ENCODE measurements around the gene SPRED3. TPM values are rescaled to one million over a fixed set of nuclear protein-coding genes. Genes with fewer than 3 reads are reported as not detected.

Gene SPRED3
- total and polyA plus RNA-seq, 2 donors, result under 0.01 to 0.27 TPM

GRCh38 chr19:38429811-38430156, 41.3 kb downstream of the SPRED3 start:
- 98% methylated on average over 2 of the region's 2 CpGs for WGBS
- Histone ChIP-seq H3K9me3 (ENCODE audit: control insufficient read depth in 2 of 2, insufficient read depth in 1 of 2, low read length in 1 of 2) (no peaks in the 10 kb centered on the region), H3K27ac (ENCODE audit: low read depth in 1 of 2, low read length in 1 of 2) (no peak overlapping the region), H3K36me3 (ENCODE audit: control insufficient read depth in 2 of 2, insufficient read depth in 2 of 2, low read length in 1 of 2) (no peaks in the 10 kb centered on the region), H3K27me3 (ENCODE audit: control insufficient read depth in 2 of 2, insufficient read depth in 1 of 2, low read length in 1 of 2) (peaks cover 4 to 28% of the 10 kb centered on the region in 2 donors), H3K4me1 (ENCODE audit: control insufficient read depth in 2 of 2, insufficient read depth in 2 of 2, low read length in 2 of 2) (peaks cover 0 to 11% of the 10 kb centered on the region in 2 donors), H3K4me3 (ENCODE audit: low read length in 2 of 2) (no peak overlapping the region)
- DNase-seq (ENCODE audit: low read depth in 6 of 9, low spot score in 9 of 9), result no peak

- no peak overlapping the region for H3K27ac ChIP-seq (ENCODE audit: low read depth in 1 of 2, low read length in 1 of 2)
- WGBS, result 95% methylated on average over 7 of the region's 7 CpGs
- H3K9me3 ChIP-seq (ENCODE audit: control insufficient read depth in 2 of 2, insufficient read depth in 1 of 2, low read length in 1 of 2), result no peaks in the 10 kb centered on the region
- H3K4me3 ChIP-seq (ENCODE audit: low read length in 2 of 2), result no peak overlapping the region
- peaks cover 0 to 3% of the 10 kb centered on the region in 2 donors for H3K4me1 ChIP-seq (ENCODE audit: control insufficient read depth in 2 of 2, insufficient read depth in 2 of 2, low read length in 2 of 2)
- no peak for DNase-seq (ENCODE audit: low read depth in 6 of 9, low spot score in 9 of 9)
- H3K36me3 ChIP-seq (ENCODE audit: control insufficient read depth in 2 of 2, insufficient read depth in 2 of 2, low read length in 1 of 2), result no peaks in the 10 kb centered on the region
- peaks cover 4 to 24% of the 10 kb centered on the region in 2 donors for H3K27me3 ChIP-seq (ENCODE audit: control insufficient read depth in 2 of 2, insufficient read depth in 1 of 2, low read length in 1 of 2)
Observed at GRCh38 chr19:38430931-38431330, 42.4 kb downstream of the SPRED3 start.

DNA sequence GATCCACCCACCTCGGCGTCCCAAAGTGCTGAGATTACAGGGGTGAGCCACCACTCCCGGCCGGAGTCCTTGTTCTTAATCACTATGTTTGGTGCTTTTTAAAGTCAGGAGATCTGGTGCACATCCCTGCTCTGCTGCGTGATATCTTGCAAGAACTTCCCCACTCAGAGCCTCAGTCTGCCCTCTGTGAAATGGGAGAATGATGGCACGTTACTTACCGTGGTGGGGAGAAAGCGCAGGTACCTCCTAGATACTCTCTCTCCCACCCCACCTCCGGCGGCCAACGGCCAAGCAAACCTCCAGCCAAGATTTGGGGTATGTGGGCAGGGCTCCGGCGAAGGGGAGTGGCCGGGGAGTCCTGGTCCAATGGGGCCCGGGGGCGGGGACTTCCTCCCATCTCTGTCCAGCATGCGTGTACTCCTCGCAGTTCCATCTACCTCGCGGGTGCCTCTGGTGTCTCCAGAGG, 44.8 kb downstream of the SPRED3 start, which contains the start of gene RYR1:
RYR1 (plus strand) TSS at position 424 of the 466 bp plus-strand sequence. CDS start 139 bp downstream, outside the sequence.
- WGBS, result 19% methylated on average over 20 of the region's 20 CpGs
- peak in 1 of 9 donors; percentile 12 for DNase-seq (ENCODE audit: low read depth in 6 of 9, low spot score in 9 of 9)
- peaks cover 4 to 23% of the 10 kb centered on the region in 2 donors for H3K27me3 ChIP-seq (ENCODE audit: control insufficient read depth in 2 of 2, insufficient read depth in 1 of 2, low read length in 1 of 2)
- H3K4me3 ChIP-seq (ENCODE audit: low read length in 2 of 2), result no peak within 1 kb of the TSS
- H3K9me3 ChIP-seq (ENCODE audit: control insufficient read depth in 2 of 2, insufficient read depth in 1 of 2, low read length in 1 of 2), result no peaks in the 10 kb centered on the region
- H3K36me3 ChIP-seq (ENCODE audit: control insufficient read depth in 2 of 2, insufficient read depth in 2 of 2, low read length in 1 of 2), result no peaks in the 10 kb centered on the region
- no peaks in the 10 kb centered on the region for H3K4me1 ChIP-seq (ENCODE audit: control insufficient read depth in 2 of 2, insufficient read depth in 2 of 2, low read length in 2 of 2)
- H3K27ac ChIP-seq (ENCODE audit: low read depth in 1 of 2, low read length in 1 of 2), result no peak within 1 kb of the TSS

DNA sequence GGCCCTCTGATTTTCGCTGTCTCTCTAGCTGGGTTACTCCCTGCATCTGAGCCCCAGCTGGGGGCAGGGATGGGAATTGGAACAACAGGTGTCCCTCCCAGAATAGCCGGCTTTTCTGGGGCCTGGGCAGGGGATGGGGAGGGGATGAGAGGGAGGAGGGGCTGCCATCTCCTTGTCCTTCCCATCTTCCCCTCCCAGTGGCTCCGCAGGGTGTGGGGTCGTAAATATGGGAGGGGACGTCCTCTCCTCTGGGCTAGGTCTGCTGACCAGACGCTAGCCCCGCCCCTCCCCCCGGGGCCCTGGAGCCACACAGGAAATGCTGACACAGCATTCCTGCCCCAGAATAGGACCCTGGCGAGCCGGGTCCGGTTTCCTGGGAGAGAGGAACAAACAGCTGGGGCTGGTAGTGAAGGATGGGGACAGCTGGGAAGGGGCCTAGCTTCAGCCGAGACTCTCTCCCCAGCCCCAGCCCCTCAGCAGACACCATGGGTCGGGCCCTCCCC, 46.1 kb downstream of the SPRED3 start:
- H3K9me3 ChIP-seq (ENCODE audit: control insufficient read depth in 2 of 2, insufficient read depth in 1 of 2, low read length in 1 of 2), result no peaks in the 10 kb centered on the region
- no peak overlapping the region for H3K27ac ChIP-seq (ENCODE audit: low read depth in 1 of 2, low read length in 1 of 2)
- H3K4me3 ChIP-seq (ENCODE audit: low read length in 2 of 2), result no peak overlapping the region
- WGBS, result 52% methylated on average over 13 of the region's 13 CpGs
- peaks cover 4 to 23% of the 10 kb centered on the region in 2 donors for H3K27me3 ChIP-seq (ENCODE audit: control insufficient read depth in 2 of 2, insufficient read depth in 1 of 2, low read length in 1 of 2)
- H3K36me3 ChIP-seq (ENCODE audit: control insufficient read depth in 2 of 2, insufficient read depth in 2 of 2, low read length in 1 of 2), result no peaks in the 10 kb centered on the region
- DNase-seq (ENCODE audit: low read depth in 6 of 9, low spot score in 9 of 9), result no peak
- no peaks in the 10 kb centered on the region for H3K4me1 ChIP-seq (ENCODE audit: control insufficient read depth in 2 of 2, insufficient read depth in 2 of 2, low read length in 2 of 2)

- WGBS, result 97% methylated on average over 6 of the region's 6 CpGs
- Histone ChIP-seq H3K9me3 (ENCODE audit: control insufficient read depth in 2 of 2, insufficient read depth in 1 of 2, low read length in 1 of 2) (no peaks in the 10 kb centered on the region), H3K4me1 (ENCODE audit: control insufficient read depth in 2 of 2, insufficient read depth in 2 of 2, low read length in 2 of 2) (no peaks in the 10 kb centered on the region)
Observed at GRCh38 chr19:38437295-38437694, 48.8 kb downstream of the SPRED3 start.

DNA sequence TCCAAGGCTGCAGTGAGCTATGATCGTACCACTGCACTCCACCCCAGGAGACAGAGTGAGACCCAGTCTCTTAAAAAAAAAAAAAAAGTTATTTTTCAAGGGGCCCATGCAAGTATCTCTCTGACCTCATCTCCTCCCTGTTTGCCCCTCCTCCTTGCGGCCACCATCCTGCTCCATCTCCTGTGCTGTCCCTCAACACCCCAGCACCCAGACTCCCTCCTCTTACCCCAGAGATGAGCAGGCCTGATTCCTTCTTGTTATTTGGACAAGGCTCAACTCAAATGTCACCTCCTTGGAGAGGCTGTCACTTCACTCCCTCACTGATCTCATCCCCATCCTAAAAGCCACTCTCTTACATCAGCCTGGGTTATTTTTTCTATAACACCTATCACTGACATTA, 49.4 kb downstream of the SPRED3 start:
- H3K27me3 ChIP-seq (ENCODE audit: control insufficient read depth in 2 of 2, insufficient read depth in 1 of 2, low read length in 1 of 2), result peaks cover 4 to 21% of the 10 kb centered on the region in 2 donors
- WGBS, result 96% methylated on average over 2 of the region's 2 CpGs
- H3K4me3 ChIP-seq (ENCODE audit: low read length in 2 of 2), result no peak overlapping the region
- no peak for DNase-seq (ENCODE audit: low read depth in 6 of 9, low spot score in 9 of 9)
- no peaks in the 10 kb centered on the region for H3K9me3 ChIP-seq (ENCODE audit: control insufficient read depth in 2 of 2, insufficient read depth in 1 of 2, low read length in 1 of 2)
- H3K4me1 ChIP-seq (ENCODE audit: control insufficient read depth in 2 of 2, insufficient read depth in 2 of 2, low read length in 2 of 2), result no peaks in the 10 kb centered on the region
- no peak overlapping the region for H3K27ac ChIP-seq (ENCODE audit: low read depth in 1 of 2, low read length in 1 of 2)
- no peaks in the 10 kb centered on the region for H3K36me3 ChIP-seq (ENCODE audit: control insufficient read depth in 2 of 2, insufficient read depth in 2 of 2, low read length in 1 of 2)

More at GRCh38 chr19:38437295-38437694, 48.8 kb downstream of the SPRED3 start:
- DNase-seq (ENCODE audit: low read depth in 6 of 9, low spot score in 9 of 9), result no peak
- Histone ChIP-seq H3K4me3 (ENCODE audit: low read length in 2 of 2) (no peak overlapping the region), H3K36me3 (ENCODE audit: control insufficient read depth in 2 of 2, insufficient read depth in 2 of 2, low read length in 1 of 2) (no peaks in the 10 kb centered on the region), H3K27me3 (ENCODE audit: control insufficient read depth in 2 of 2, insufficient read depth in 1 of 2, low read length in 1 of 2) (peaks cover 4 to 23% of the 10 kb centered on the region in 2 donors), H3K27ac (ENCODE audit: low read depth in 1 of 2, low read length in 1 of 2) (no peak overlapping the region)

DNA sequence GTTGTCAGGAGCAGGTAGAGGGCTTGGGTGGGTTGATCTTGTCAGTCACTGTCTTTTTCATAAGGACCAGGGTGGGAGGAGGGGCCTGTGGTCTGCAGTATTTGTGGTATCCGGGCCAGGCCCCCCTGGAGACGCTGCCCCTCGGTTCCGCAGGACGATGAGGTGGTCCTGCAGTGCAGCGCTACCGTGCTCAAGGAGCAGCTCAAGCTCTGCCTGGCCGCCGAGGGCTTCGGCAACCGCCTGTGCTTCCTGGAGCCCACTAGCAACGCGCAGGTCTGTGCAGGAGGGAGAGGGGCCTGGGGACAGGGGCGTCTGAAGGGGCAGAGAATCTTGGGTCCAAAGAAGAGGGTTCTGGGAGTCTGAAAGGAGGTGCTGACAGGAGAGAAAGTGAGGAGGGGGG, 52.1 kb downstream of the SPRED3 start:
- DNase-seq (ENCODE audit: low read depth in 6 of 9, low spot score in 9 of 9), result no peak
- H3K9me3 ChIP-seq (ENCODE audit: control insufficient read depth in 2 of 2, insufficient read depth in 1 of 2, low read length in 1 of 2), result no peaks in the 10 kb centered on the region
- 93% methylated on average over 14 of the region's 14 CpGs for WGBS

DNA sequence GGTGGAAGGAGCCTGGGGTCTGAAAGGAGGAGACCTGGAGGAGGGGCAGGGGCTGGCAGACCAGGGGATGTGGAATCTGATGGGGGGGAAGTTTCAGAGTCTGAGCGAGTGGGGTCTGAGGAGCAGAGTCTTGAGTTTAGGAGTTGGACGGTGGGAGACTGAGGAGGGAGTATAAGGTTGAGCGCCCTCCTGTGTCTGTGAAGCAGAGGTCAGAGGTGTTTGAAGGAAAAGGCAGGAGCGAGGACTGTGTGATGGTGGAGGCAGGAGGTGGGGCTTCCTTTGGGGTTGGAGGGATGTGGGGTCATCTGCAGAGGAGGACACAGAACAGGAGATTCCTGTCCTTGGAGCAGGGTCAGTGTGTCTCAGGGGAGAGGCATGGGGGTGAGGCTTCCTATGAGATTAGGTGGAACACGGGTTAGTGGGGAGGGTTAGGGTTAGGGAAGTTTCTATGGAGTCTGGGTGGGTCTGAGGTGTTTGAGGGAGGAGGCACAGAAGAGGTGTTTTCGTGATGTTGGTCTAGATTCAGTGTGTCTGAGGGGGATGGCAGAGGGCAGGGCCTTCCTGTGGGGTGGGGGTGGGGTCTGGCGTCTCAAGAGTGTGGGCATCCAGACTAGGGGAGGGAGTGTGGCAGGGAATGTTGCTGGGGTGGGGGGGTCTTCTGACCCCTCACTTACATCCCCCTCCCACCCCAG, 53.3 kb downstream of the SPRED3 start:
- 60% methylated on average over 7 of the region's 7 CpGs for WGBS
- no peak for DNase-seq (ENCODE audit: low read depth in 6 of 9, low spot score in 9 of 9)
- no peaks in the 10 kb centered on the region for H3K36me3 ChIP-seq (ENCODE audit: control insufficient read depth in 2 of 2, insufficient read depth in 2 of 2, low read length in 1 of 2)
- no peak overlapping the region for H3K27ac ChIP-seq (ENCODE audit: low read depth in 1 of 2, low read length in 1 of 2)
- no peak overlapping the region for H3K4me3 ChIP-seq (ENCODE audit: low read length in 2 of 2)
- H3K4me1 ChIP-seq (ENCODE audit: control insufficient read depth in 2 of 2, insufficient read depth in 2 of 2, low read length in 2 of 2), result no peaks in the 10 kb centered on the region
- no peaks in the 10 kb centered on the region for H3K9me3 ChIP-seq (ENCODE audit: control insufficient read depth in 2 of 2, insufficient read depth in 1 of 2, low read length in 1 of 2)
- H3K27me3 ChIP-seq (ENCODE audit: control insufficient read depth in 2 of 2, insufficient read depth in 1 of 2, low read length in 1 of 2), result no peaks in the 10 kb centered on the region

More for the DNA sequence above, 52.1 kb downstream of the SPRED3 start:
- Histone ChIP-seq H3K4me3 (ENCODE audit: low read length in 2 of 2) (no peak overlapping the region), H3K27ac (ENCODE audit: low read depth in 1 of 2, low read length in 1 of 2) (no peak overlapping the region), H3K36me3 (ENCODE audit: control insufficient read depth in 2 of 2, insufficient read depth in 2 of 2, low read length in 1 of 2) (no peaks in the 10 kb centered on the region), H3K4me1 (ENCODE audit: control insufficient read depth in 2 of 2, insufficient read depth in 2 of 2, low read length in 2 of 2) (no peaks in the 10 kb centered on the region), H3K27me3 (ENCODE audit: control insufficient read depth in 2 of 2, insufficient read depth in 1 of 2, low read length in 1 of 2) (no peaks in the 10 kb centered on the region)

DNA sequence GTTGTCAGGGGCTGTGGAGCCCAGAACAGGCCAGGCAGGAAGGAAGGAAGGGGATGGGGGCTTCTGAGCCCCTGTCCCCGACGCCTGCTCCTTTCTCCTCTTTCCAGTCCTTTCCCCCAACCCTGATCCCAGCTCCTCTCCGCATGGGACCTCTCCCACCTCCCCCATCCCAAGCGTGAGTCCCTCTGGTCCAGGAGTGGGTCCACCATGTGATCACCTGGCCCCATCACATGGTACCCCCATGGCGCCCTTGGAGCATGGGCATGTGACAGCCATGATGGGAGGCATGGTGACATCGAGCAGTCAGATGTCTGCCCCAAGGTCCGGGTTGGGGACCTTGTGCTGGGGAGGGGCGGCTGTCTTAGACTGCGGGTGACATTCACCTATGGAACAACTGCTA, 54.2 kb downstream of the SPRED3 start:
- Histone ChIP-seq H3K36me3 (ENCODE audit: control insufficient read depth in 2 of 2, insufficient read depth in 2 of 2, low read length in 1 of 2) (no peaks in the 10 kb centered on the region), H3K27me3 (ENCODE audit: control insufficient read depth in 2 of 2, insufficient read depth in 1 of 2, low read length in 1 of 2) (no peaks in the 10 kb centered on the region), H3K9me3 (ENCODE audit: control insufficient read depth in 2 of 2, insufficient read depth in 1 of 2, low read length in 1 of 2) (no peaks in the 10 kb centered on the region), H3K4me1 (ENCODE audit: control insufficient read depth in 2 of 2, insufficient read depth in 2 of 2, low read length in 2 of 2) (no peaks in the 10 kb centered on the region), H3K4me3 (ENCODE audit: low read length in 2 of 2) (no peak overlapping the region), H3K27ac (ENCODE audit: low read depth in 1 of 2, low read length in 1 of 2) (no peak overlapping the region)
- WGBS, result 94% methylated on average over 9 of the region's 9 CpGs
- no peak for DNase-seq (ENCODE audit: low read depth in 6 of 9, low spot score in 9 of 9)
